GM13976 (cell line): ENCODE measurements around the gene DNAAF1.

Experiments used
- DNase-seq: peaks from one replicate; pipeline ENCODE4 v3.0.0; 2012; ENCODE audit warnings: low spot score
- in situ Hi-C: fragments of 300-500 bp; cut with MboI; formaldehyde crosslinking; loops from one replicate; pipeline ENCODE4 v1.12.0; 2022; ENCODE audit warnings: low sequenced_read_pairs, mixed read lengths, inconsistent platforms; ENCODE audit not compliant: unreplicated experiment
- TF ChIP-seq, protein P1 (sequence below): IDR thresholded peaks from 2 replicates; pipeline ENCODE4 v1.5.1; 2012; ENCODE audit warnings: borderline replicate concordance, mild to moderate bottlenecking; ENCODE audit not compliant: insufficient read depth; ENCODE audit errors: extremely low read depth, missing control alignments, control extremely low read depth

The DNAAF1 gene

DNA sequence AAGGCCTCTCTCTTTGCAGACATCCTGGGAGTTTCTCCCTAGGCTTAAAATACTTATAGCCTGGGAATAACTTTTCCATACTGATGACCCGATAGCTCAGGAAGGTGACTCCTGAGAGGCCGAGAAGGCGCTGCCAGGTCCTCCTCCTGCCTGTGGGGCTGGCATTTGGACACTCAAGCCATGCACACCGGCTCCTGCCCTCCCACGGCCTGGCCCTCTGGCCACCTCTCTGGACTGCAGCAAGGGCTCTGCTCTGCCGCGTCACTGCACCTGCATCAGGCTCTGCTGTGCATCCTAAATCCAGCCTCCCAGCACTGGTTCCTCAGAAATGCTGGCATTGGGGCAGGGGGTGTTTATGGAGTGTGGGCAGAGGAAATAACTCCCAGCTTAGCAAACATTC is 80.5 kb downstream of the DNAAF1 start:
- in situ Hi-C loops: no loop called here
- DNase-seq: no peak
- TF ChIP-seq, protein P1, sequence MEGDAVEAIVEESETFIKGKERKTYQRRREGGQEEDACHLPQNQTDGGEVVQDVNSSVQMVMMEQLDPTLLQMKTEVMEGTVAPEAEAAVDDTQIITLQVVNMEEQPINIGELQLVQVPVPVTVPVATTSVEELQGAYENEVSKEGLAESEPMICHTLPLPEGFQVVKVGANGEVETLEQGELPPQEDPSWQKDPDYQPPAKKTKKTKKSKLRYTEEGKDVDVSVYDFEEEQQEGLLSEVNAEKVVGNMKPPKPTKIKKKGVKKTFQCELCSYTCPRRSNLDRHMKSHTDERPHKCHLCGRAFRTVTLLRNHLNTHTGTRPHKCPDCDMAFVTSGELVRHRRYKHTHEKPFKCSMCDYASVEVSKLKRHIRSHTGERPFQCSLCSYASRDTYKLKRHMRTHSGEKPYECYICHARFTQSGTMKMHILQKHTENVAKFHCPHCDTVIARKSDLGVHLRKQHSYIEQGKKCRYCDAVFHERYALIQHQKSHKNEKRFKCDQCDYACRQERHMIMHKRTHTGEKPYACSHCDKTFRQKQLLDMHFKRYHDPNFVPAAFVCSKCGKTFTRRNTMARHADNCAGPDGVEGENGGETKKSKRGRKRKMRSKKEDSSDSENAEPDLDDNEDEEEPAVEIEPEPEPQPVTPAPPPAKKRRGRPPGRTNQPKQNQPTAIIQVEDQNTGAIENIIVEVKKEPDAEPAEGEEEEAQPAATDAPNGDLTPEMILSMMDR: no peak

DNA sequence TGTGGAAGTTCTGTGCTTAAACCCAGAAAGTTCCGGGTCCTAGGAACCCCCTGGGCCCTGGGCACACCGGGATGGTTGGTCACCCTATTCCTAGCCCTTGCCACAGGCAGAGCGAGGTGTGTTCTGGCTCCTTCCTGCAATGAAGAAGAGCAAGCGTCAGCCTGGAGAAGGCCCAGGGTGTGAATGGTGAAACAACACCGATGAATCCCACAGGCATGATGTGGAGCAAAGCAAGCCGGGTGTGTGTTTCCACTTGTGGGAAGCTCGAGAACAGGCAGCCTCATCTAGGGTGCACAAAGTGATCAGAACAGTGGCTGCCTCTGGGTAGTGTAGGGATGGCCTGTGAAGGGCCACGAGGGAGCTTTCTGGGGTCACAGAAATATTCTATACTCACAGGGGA is 80.9 kb downstream of the DNAAF1 start:
- in situ Hi-C loops: no loop called here
- TF ChIP-seq, protein P1: no peak
- no peak for DNase-seq
